Astrocyte of the cerebellum (primary cell): ENCODE results near the gene LNPEP.

Experiments used
- DNase-seq: peaks from one replicate; pipeline ENCODE4 v3.0.0-alpha.2; 2011; ENCODE audit warnings: low read depth
- H3K4me3 ChIP-seq: 2 replicates; pipeline ENCODE4 v1.5.1; 2011; ENCODE audit warnings: mild to moderate bottlenecking, low read depth, low read length, moderate library complexity
- CTCF ChIP-seq: IDR thresholded peaks from 2 replicates; pipeline ENCODE4 v1.5.1; 2012; ENCODE audit warnings: low read length, low read depth, moderate library complexity, mild to moderate bottlenecking; ENCODE audit errors: missing control alignments
- in situ Hi-C: cut with HindIII; loops from 2 replicates; pipeline ENCODE4 v1.10.0; 2017; ENCODE audit warnings: low sequenced_read_pairs

LNPEP gene

GRCh38 chr5:97047076-97047475, 111.2 kb downstream of the LNPEP start:
- in situ Hi-C loops = no loop called here
- TF ChIP-seq CTCF = no peak

GRCh38 chr5:97049175-97049574, 113.3 kb downstream of the LNPEP start:
- DNase-seq = no peak
- no peak overlapping the region for H3K4me3 ChIP-seq
- TF ChIP-seq CTCF = no peak
- in situ Hi-C loops = no loop called here

More at GRCh38 chr5:97047076-97047475, 111.2 kb downstream of the LNPEP start:
- no peak for DNase-seq
- H3K4me3 ChIP-seq = no peak overlapping the region

GRCh38 chr5:97056263-97056662, 120.4 kb downstream of the LNPEP start:
- TF ChIP-seq CTCF = no peak
- in situ Hi-C loops = no loop called here
- DNase-seq = no peak
- H3K4me3 ChIP-seq = no peak overlapping the region

GRCh38 chr5:97062046-97062445, 126.2 kb downstream of the LNPEP start:
- TF ChIP-seq CTCF = no peak
- H3K4me3 ChIP-seq = no peak overlapping the region
- DNase-seq = no peak
- in situ Hi-C loops = no loop called here

GRCh38 chr5:97063251-97063650, 127.4 kb downstream of the LNPEP start:
- no peak overlapping the region for H3K4me3 ChIP-seq
- no peak for DNase-seq
- no peak for TF ChIP-seq CTCF
- in situ Hi-C loops = no loop called here

GRCh38 chr5:97065475-97065874, 129.6 kb downstream of the LNPEP start:
- no peak overlapping the region for H3K4me3 ChIP-seq
- DNase-seq = no peak
- in situ Hi-C loops = no loop called here
- no peak for TF ChIP-seq CTCF
